Vagina (tissue), 2 donors: ENCODE results near the gene SV2B.

Source experiments
- CTCF ChIP-seq, 3 experiments: fragments of 450-650 bp in 2 of 3; fragments of 200-600 bp in 1 of 3; sonication (generic) in 1 of 3; IDR thresholded peaks; one replicate each; pipeline ENCODE4 v1.5.1; 2017 to 2019; ENCODE audit warnings: antibody characterized with exemption in 3 of 3, mild to moderate bottlenecking in 2 of 3, moderate library complexity in 2 of 3
- POLR2A ChIP-seq, 2 donors: fragments of 450-650 bp; IDR thresholded peaks; one replicate each; pipeline ENCODE4 v1.6.1; 2017; ENCODE audit warnings: antibody characterized with exemption in 2 of 2, mild to moderate bottlenecking in 2 of 2, moderate library complexity in 2 of 2

GRCh38 chr15:91283155-91283554, 183.1 kb downstream of the SV2B start:
- TF ChIP-seq CTCF (IDR thresholded peaks at IDR 0.05) (no peak), POLR2A (IDR thresholded peaks at IDR 0.05) (no peak)
